Fibroblast of peridontal ligament (primary cell): ENCODE data around the gene ELOB.

Experiments used
- DNase-seq: peaks from one replicate; pipeline ENCODE4 v3.0.0-alpha.2; 2010; ENCODE audit errors: extremely low read depth

The ELOB gene

DNA sequence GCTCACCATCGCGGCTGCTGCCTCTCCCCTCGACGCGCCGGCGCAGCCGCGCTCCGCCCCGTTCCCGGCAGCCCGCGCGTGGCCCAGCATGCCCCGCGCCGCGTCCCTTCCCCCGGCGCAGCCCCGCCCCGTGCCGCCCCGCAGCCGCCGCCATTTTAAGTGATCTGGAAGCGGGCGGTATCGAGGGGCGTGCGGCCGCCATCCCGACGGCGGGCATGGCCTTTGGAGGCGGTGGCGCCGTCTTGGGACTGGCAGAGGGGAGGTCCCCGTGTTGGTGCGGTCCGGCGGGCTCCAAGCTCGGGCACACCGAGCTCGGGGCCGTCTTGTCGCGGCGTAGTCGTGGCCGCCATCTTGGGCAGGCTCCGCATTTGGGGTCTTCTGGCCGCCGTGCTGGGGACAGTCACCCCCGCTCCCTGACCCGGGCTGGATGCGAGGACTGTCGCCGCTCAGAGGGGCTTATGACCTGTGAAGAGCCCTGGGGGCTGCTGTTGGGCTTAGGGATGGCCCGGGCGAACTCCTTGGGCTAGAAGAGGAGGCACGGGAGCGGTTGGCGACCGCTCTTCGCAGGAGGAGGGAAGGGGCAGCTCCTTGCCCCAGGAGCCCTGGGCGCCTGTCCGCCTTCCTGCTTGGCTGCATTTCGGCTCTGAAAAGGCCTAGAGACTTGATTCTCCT, at the start of gene ELOB:
ELOB (minus strand) TSS at position 50 of the 672 bp plus-strand sequence; CDS start at position 9, 41 bp downstream.
- peak; percentile 66 for DNase-seq

DNA sequence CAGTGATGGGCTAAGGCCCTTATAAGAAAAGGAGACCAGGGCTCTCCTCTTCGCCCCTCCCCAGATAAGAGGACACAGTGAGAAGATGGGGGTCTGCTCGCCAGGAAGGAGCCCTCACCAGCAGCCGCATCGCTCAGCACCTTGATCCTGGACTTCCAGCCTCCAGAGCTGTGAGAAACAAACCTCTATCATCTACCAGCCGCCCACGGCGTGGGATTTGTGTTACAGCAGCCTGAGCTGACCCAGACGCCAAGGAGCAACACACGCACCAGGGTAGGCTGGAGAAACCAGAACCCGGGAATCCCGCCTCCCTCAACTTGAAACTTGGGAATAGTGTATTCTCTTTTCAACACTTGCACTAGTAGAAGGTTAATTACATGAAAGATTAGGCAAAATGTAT, 48.8 kb upstream of the ELOB start:
- DNase-seq = no peak

DNA sequence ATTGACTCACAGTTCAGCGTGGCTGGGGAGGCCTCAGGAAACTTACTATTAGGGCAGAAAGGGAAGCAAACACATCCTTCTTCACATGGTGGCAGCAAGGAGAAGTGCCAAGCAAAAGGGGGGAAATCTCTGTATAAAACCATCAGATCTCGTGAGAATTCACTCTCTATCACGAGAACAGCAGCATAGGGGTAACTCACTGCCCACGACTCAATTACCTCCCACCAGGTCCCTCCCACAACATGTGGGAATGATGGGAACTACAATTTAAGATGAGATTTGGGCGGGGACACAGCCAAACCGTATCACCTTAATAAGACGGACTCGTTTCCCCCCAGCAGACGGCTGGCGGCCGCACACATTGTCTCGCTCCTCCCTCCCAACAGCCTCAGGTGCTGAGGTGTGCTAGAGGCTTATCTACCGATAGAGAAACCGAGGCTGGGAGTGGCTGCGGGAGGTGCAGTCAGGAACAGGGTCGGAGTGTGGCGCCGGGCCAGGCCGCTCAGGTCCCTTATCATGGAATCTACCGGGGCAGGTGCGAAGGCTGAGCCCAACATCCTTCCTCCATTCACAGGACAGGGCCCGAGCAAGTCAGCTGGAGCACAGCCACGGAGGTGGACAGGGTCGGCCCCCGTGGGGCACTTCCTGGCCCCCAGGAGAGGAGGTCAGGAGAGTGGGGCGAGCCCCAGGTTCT, 48.1 kb upstream of the ELOB start:
- no peak for DNase-seq

DNA sequence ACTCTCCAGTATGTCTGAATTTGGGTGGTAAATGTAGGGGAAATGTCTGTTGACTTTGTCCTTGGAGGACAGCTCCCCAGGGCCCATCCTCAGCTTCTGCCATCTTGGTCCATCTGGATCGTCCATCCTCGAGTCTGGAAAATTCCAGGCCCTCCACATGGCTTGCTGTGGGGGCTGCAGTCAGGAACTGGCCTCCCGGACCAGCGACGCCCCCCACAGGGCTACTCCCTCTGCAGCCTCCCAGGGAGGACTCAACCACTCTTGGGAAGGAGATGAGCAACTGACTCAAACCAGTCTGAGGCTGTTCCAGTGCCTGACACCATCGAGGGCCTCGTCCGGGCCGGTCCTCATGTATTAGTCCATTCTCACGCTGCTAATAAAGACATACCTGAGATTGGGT, 47.5 kb upstream of the ELOB start:
- DNase-seq = no peak

DNA sequence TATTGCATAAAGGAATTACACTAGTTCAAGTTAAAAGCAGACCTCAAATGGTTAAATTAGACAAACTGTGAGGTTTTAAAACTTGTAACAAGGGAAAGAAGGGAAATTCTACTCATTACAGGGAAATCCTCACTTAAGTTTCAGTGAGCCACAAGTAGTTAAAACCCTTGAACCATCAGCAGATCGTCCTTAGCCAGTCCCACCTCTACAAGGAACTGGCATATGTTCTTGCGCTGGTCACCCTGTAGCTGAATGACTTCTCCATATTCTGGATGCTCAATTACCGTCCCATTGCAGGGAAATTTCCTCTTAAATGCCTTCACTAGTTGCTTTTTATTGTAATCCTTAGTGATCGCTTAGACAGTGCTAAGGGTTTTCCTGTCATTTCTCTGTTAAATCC, 45.4 kb upstream of the ELOB start:
- no peak for DNase-seq

DNA sequence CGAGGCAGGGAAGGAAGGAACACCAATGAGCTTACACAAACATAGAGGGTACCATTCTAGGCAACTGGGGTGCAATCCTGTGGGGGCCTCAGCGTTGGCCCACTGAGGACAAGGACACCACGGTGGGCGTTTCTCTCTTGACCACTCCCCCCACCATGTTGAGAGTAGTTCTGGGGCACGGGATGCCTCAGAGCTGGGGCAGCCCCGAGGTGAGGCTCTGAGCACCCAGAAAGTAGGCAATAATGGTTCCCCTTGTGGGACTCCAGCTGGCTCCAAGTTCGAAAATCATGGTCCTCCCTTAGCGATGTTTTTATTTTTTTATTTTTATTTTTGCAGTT, 45.0 kb upstream of the ELOB start:
- DNase-seq = no peak

DNA sequence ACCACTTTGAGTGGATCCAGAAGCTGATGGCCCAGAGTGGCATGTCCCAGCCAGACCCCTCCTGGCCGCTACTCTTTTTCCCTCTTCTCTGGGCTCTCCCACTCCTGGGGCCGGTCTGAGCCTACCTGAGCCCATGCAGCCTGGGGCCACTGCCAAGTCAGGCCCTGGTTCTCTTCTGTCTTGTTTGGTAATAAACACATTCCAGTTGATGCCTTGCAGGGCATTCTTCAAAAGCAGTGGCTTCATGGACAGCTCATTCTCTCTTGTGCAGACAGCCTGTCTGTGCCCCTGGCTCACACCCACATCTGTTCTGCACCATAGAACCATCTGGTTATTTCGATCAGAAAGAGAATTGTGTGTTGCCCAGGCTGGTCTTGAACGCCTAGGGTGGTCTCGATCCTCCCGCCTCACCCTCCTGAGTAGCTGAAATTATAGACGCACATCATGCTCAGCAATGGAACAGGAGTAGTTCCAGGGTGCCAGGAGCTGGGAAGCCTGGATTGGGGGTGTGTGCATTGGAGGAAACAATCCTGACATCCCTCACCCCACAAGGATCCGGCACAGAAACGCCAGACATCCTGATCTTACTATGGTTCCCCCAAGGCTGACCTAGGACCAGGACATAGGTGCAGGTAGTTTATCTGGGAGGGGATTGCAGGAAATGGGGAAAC, 44.5 kb upstream of the ELOB start:
- DNase-seq = no peak

DNA sequence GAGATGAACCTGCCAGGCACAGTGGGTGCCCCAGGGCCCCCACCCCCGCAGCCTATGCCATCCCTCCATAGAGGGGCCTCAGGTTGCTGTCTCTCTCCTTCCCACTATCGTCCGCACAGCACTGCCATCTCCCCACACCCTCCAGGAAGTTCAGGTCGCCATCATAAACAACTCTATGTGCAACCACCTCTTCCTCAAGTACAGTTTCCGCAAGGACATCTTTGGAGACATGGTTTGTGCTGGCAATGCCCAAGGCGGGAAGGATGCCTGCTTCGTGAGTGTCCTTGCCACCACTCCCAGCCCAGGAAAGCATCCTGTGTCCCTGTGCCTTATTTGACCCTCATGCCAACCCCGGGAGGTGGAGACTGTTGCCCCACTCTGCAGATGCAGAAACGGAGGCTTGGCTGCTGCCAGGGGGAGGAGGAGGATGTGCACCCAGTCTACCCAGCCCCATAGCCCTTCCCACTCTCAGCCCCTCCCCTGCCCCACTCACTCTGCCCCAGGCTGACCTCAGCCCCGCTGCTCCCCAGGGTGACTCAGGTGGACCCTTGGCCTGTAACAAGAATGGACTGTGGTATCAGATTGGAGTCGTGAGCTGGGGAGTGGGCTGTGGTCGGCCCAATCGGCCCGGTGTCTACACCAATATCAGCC, 43.9 kb upstream of the ELOB start:
- no peak for DNase-seq

DNA sequence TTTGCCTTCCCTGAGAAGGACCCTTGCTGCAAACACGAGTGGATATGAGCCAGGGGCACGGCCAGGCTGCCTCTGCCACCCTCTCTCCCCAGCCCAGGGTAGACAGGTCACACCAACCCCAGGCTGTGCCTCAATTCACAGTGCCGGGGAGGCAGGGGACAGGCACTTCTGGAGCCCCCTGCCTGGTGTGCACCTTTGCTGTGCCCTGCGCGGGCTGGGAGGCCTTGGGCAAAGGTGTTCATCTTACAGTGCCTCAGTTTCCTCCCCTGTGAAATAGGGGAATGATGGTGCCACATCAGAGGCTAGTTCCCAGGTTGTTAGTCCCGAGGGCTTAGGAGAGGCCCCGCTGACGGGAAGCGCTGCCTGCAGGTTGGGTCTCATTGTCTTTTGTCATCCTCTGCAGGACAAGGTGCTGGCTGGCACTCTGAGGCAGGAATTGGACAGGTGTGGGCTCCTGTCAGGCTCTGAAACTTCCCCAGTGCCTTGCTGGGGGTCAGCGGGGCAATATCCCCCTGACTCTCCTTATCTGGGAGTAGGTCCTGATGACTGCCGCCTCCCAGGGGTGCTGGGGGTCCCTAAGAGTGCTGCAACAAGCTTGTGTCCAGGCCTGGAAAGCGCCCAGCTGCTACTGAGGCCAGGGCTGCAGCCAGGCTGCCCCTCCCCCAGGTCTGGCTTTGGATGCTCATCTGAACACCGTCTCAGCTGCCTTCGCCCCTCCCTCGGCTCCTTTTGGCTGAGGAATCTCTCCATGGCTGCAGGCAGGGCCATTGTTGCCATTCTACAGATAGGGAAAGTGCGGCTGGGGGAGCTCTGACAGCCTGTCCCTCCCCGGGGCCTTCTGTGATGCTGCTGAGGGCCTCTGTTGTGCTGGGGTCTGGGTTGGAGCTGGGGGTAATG, 43.1 kb upstream of the ELOB start:
- DNase-seq = no peak

DNA sequence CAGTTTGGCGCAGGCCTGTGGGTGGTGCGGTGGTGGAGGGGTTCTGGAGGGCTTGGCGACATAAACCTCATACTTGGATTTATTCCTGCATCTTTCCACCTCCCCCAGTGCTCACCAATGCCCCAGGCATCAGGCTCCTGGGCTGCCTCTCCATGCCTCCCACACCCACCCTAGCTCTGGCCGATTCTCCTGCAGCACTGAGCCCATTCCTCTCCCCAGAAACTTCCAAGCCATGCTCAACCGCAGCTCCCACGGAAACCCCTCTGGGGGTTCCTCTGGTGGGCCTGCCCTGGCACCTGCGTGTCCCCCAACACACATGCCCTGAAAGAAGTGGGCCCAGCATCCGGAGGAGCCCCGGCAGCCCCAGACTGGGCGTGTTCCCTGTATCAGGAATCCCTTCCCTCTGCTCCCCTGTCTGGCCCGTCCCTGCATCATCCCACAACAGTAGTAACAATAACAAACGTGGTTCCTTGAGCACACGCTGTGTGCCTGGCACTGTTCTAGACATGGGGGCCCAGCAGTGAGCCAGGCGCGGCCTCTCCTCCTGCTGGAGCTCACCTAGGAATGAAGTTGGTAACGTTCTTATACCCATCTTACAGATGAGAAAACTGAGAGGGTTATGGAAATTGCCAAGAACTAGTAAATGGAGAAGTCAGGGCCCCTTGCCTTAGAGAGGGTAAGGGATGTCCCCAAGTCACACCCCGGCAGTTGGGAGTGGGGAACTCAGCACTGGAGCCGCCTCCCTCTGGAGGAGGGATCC, 42.3 kb upstream of the ELOB start:
- no peak for DNase-seq

DNA sequence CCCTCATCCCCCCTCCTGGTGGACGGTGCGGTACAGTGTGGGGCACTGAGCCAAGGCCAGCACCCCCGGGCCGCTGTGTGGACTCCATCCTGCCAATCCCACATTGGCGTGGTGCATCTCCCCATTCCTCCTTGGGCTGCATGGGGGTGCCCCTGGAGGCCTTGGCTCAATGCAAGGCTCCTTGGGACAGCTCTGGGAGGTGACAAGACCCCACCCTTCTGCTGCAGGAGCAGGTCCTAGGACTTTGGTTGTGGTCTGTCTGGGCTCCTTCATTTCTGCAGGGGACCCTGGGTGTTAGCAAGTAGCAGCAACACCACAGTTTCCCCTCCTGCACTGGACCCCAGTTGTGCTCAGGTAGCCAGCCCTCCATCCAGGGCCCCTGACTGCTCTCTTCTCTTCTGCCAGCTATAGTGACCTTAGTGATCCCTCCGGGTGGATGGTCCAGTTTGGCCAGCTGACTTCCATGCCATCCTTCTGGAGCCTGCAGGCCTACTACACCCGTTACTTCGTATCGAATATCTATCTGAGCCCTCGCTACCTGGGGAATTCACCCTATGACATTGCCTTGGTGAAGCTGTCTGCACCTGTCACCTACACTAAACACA, 41.3 kb upstream of the ELOB start:
- DNase-seq = no peak

DNA sequence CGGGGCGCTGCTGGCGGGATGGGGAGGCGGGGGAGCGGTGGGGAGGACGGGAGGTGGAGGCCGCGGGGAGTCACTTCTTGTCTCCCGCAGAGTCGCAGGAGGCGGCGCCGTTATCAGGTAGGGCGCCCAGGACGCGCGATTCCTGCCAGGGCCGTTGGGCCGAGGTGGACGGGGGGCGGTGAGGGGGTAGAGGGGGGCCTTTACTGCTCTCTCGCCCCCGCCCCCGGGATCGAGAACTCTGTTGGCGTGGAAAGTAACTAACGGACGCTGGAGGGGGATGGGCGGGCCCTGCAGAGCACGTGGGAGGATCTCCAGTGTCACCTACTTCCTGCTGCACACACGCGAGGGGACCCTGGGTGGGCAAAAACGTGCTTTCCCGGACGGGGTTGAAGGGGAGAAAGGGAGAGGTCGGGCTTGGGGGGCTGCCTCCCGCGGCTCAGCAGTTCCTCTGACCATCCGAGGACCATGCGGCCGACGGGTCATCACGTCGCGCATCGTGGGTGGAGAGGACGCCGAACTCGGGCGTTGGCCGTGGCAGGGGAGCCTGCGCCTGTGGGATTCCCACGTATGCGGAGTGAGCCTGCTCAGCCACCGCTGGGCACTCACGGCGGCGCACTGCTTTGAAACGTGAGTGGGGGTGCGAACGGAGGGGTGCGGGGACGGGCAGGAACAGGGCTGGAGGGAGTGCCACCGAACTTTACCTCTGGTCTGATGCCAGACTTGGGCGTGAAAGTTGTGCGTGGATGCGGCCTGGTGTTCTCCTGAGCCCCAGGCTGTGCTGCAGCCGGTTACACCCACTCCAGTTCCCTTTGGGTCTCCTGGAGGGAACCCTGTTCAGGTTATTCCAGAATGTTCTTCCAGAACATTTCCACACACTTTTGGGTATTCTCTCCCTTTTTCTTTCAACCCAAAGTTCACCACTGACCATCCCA, 40.5 kb upstream of the ELOB start:
- DNase-seq = no peak

DNA sequence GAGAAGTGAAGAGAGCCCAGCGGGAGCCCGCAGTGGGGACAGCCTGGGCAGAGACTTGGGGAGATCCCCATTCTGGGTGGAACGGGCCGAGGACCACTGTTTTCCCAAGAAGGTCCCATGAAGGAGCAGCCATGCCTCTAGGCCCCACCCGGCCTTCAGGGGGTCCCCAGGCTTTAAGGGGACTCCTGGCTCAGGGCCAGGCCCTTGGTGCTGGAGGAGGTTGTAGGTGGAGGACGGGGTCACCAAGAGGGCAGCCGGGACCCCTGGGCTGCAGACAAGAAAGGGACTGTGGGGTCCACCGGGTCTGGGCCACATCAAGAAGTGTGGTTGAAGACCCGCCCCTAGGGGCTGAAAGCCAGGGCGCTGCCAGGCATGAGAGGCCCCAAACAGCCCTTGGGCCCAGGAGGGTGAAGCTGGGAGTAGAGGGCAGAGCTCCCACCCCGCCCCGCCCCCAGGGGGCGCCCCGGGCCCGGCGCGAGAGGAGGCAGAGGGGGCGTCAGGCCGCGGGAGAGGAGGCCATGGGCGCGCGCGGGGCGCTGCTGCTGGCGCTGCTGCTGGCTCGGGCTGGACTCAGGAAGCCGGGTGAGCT, 39.8 kb upstream of the ELOB start, which contains the start of gene PRSS21:
PRSS21 (plus strand) TSS at position 487 of the 589 bp plus-strand sequence; CDS start at position 519, 32 bp downstream.
- no peak for DNase-seq

DNA sequence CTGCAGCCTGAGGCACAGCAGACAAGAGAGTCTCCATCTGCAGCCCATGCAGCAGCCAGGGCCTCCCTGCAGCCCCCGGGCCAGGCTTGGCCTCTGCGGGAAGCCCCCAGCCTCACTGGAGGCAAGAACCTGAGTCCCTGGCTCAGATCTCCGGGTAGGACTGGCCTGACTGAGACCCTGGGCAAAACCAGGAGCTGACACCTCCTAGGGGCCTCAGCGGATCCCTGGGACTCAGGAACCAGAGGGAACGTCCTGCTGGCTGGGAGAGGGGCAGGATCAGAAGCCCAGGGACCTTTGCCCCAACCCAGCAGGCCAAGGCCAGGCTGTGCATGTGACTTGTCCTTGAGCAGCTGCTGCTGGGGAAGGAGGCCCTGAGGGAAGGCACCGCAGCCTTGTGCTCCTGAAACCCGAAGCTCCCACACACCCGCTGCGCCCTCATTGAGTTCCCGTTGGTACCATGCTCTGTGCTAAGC, 38.3 kb upstream of the ELOB start:
- no peak for DNase-seq

DNA sequence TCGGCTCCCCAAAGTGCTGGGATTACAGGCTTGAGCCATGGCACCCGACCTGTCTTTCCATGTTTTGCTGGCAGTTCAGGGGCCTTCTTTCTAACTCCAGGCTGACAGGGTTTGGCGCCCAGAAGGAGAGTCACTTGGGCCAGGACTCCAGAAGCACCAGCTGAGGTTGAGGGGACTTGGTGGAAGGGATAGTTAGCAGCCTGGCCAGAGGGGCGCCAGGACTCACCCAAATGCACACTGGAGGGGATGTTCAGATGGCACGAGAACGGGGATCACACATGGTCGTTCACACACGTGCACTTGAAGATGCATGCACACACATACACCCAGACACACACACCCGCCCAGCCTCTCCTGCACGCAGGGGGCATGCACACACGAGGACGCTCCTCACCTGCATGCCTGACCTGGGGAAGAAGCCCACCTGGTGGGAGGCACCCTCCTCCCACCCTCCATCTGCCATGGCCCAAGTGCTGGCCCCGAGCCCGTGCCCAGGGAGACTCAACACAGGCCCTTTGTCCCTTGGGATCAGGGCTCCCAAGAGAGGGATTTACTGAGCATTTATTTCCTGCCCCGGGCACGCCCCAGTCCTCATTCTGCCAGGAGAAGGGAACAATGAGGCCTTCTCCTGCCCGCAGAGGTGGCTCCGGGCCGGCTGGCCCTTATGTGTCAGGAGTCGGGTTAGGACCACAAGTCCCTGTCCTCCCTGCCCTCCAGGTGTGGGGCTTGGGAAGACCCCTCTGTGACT, 37.6 kb upstream of the ELOB start:
- DNase-seq = no peak

DNA sequence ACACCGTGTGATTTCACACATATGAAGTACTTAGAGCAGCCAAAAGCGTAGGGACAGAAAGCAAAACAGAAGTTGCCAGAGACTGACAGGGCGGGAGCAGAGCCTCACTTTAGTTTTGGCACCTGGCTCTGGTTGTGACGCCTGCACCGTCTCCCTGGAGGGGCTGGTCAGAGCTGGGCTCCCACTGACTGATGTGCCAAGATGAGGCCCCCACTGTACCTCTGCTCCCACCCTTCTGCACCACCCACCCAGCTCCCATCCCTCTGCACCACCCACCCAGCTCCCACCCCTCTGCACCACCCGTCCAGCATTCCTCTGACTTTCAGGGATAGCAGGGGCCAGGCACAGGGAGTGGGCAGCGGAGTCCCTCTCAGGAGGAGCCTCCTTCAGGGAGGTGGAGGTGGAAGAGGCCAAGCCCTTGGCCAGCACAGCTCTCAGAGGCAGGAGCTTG, 36.7 kb upstream of the ELOB start:
- no peak for DNase-seq

DNA sequence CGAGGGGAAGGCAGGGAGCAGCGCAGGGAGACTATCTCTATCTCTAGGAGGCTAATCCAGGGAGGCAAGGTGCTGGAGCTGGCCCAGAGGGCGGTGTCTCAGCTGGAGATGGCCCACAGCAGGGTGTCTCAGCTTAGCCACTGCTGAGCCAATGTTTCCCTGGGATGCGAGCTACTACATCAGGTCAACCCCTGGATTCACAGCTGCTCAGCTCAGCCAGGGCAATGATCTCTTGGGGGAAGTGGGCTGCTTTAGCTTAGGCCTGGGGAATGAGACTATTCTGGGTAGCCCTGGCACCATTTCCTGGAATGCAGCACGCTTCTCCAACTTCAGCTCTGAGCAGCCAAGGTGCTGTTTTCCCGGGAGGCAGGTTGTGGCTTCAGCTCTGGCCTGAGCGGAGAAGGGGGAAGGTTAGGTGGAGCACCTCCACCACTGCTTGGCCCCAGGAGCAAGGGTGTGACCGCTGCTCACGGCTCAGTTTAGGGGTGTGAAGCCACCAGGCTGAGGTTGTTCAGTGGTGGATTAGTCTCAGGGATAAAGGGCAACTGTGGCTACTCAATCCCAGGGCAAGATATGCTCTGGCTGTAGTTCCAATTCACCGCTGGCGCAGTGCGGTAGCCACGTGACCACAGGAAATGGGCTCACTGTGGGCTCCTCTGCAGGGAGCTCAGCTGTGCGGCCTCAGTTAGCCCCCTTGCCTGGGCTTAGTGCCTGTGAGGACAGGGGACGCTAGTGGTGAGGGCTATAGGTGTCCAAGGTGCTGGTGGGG, 34.8 kb upstream of the ELOB start:
- DNase-seq = no peak
